Activated T-helper 2 cell treated with anti-CD3 and anti-CD28 coated beads, Interferon-gamma antibody, Interleukin-2, Interleukin-4, amounts not matched to agents 10 μg/mL and 5 μg/mL and 100 μg/mL, durations not matched to agents 14 hours and 24 hours and 36 hours (primary cell): ENCODE data around the gene CTBS. TPM values are rescaled to one million over a fixed set of nuclear protein-coding genes. Genes with fewer than 3 reads are reported as not detected.
"Not testable (repeated sequence)": the region's sequence is repeated elsewhere in the genome, so short reads cannot be mapped to it uniquely, and the experiment has no call there.

Source experiments
- DNase-seq: peaks from one replicate; pipeline ENCODE4 v3.0.0; 2021; ENCODE audit warnings: low spot score
- H3K27ac Mint-ChIP-seq: one replicate; pipeline ENCODE4 v1.8.0; 2021; ENCODE audit warnings: mixed read lengths
- H3K27me3 Mint-ChIP-seq: one replicate; pipeline ENCODE4 v1.8.0; 2021; ENCODE audit warnings: low read depth, mixed read lengths
- H3K36me3 Mint-ChIP-seq: one replicate; pipeline ENCODE4 v1.8.0; 2021; ENCODE audit warnings: low read depth, mixed read lengths
- H3K4me1 Mint-ChIP-seq: one replicate; pipeline ENCODE4 v1.8.0; 2021; ENCODE audit warnings: low read depth, mixed read lengths
- H3K4me3 Mint-ChIP-seq: one replicate; pipeline ENCODE4 v1.8.0; 2021; ENCODE audit warnings: low read depth, mild to moderate bottlenecking, moderate library complexity, mixed read lengths
- H3K9me3 Mint-ChIP-seq: one replicate; pipeline ENCODE4 v1.8.0; 2021; ENCODE audit warnings: mixed read lengths
- intact Hi-C: fragments of 100-400 bp; cut with micrococcal nuclease; formaldehyde crosslinking; loops from one replicate; pipeline ENCODE4 v1.15.1; 2023
- total RNA-seq: library from RNA; stranded (reverse); gene quantifications from 2 replicates; pipeline ENCODE4 v1.2.3, GENCODE V29; 2022

Gene CTBS
- total RNA-seq, 1 donor from 2014 or later = 14.1 TPM

DNA sequence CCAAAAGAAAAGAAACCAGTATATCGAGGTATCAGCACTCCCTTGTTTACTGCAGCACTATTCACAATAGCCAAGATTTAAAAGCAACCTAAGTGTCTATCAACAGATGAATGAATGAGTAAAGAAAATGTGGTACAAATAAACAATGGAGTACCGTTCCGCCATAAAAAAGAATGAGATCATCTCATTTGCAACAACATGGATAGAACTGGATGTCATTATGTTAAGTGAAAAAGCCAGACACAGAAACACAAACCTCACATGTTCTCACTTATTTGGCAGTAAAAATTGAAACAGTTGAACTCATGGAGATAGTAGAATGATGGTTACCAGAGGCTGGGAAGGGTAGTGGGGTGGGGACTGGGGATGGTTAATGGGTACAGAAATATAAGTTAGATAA is 63.6 kb downstream of the CTBS start:
- Mint-ChIP-seq H3K4me1 (peaks cover 12% of the 10 kb centered on the region), H3K27me3 (no peaks in the 10 kb centered on the region), H3K9me3 (peaks cover 14% of the 10 kb centered on the region), H3K4me3 (no peak overlapping the region), H3K36me3 (peaks cover 17% of the 10 kb centered on the region), H3K27ac (no peak overlapping the region)
- DNase-seq = no peak
- intact Hi-C loops = no loop called here

DNA sequence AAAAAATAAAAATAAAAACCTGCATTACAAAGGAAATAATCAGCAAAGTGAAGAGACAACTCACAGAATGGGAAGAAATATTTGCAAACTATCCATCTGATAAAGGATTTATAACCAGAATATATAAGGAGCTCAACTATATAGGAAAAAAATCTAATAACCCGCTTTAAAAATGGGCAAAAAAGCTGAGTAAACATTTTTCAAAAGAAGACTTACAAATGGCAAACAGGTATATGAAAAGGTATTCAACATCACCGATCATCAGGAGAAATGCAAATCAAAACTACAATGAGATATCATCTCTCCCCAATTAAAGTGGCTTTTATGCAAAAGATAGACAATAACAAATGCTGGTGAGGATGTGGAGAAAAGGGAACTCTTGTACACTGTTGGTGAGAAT is 64.1 kb downstream of the CTBS start:
- intact Hi-C loops = no loop called here
- Mint-ChIP-seq H3K36me3 (peaks cover 21% of the 10 kb centered on the region), H3K27ac (no peak overlapping the region), H3K27me3 (no peaks in the 10 kb centered on the region), H3K4me1 (peaks cover 12% of the 10 kb centered on the region), H3K9me3 (peaks cover 14% of the 10 kb centered on the region), H3K4me3 (no peak overlapping the region)
- DNase-seq = no peak

DNA sequence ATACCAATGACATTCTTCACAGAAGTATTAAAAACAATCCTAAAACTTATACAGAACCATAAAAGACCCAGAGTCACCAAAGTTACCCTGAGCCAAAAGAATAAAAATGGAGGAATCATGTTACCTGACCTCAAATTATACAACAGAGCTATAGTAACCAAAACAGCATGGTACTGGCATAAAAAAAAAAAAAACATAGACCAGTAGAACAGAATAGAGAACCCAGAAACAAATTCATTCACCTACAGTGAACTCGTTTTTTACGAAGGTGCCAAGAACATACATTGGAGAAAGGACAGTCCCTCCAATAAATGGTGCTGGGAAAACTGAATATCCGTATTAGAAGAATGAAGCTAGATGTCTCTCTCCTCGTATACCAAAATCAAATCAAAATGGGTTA is 65.2 kb downstream of the CTBS start:
- Mint-ChIP-seq H3K4me3 (no peak overlapping the region), H3K27ac (no peak overlapping the region), H3K4me1 (peaks cover 19% of the 10 kb centered on the region), H3K36me3 (peaks cover 31% of the 10 kb centered on the region), H3K27me3 (no peaks in the 10 kb centered on the region), H3K9me3 (peaks cover 14% of the 10 kb centered on the region)
- intact Hi-C loops = loop anchor here (5.0 to 10.0 kb wide), 2 partner anchors 214 to 768 kb away; partner anchors contain the start of gene BCL10
- DNase-seq = no peak

DNA sequence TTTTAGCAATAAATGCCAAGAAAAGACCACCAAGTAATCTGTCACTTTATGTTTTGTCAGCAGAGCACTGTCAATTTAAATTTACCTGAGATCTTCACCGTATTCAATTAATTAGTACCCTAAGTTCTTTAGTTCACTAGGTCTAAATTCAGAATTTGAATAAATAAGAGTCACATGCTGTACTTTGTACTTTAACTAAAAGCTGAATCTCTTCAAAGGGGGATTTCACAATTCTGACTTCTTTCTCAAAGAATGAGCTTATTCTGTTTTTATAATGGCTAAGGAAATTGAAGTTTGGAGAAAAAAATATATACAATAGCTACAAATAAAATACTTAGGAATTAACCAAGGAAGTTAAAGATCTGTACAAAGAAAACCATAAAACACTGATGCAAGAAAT is 65.7 kb downstream of the CTBS start:
- peaks cover 33% of the 10 kb centered on the region for H3K36me3 Mint-ChIP-seq
- H3K4me1 Mint-ChIP-seq = peaks cover 24% of the 10 kb centered on the region
- no peaks in the 10 kb centered on the region for H3K27me3 Mint-ChIP-seq
- DNase-seq = no peak
- peak overlapping the region; percentile 33 for H3K4me3 Mint-ChIP-seq
- intact Hi-C loops = loop anchor here (5.0 to 10.0 kb wide), 2 partner anchors 214 to 769 kb away; partner anchors contain the start of gene BCL10
- peaks cover 14% of the 10 kb centered on the region for H3K9me3 Mint-ChIP-seq
- no peak overlapping the region for H3K27ac Mint-ChIP-seq

DNA sequence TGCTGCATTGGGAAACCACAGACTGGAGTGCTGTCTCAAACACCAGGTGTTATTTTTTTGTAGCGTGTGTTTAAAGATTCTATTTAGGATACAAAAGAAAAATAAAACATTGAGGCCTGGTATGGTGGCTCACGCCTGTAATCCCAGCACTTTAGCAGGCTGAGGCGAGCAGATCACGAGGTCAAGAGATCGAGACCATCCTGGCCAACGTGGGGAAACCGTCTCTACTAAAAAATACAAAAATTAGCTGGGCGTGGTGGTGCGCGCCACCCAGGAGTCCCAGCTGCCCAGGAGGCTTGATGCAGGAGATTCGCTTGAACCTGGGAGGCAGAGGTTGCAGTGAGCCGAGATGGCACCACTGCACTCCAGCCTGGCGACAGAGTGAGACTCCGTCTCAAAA is 66.4 kb downstream of the CTBS start:
- H3K27me3 Mint-ChIP-seq, H3K27ac Mint-ChIP-seq, H3K4me3 Mint-ChIP-seq, DNase-seq: not testable (repeated sequence)
- Mint-ChIP-seq H3K4me1 (peaks cover 25% of the 10 kb centered on the region), H3K9me3 (peaks cover 14% of the 10 kb centered on the region), H3K36me3 (peaks cover 37% of the 10 kb centered on the region)
- intact Hi-C loops = loop anchor here (2.0 to 10.0 kb wide), 4 partner anchors 65 to 769 kb away; partner anchors contain the start of gene BCL10

DNA sequence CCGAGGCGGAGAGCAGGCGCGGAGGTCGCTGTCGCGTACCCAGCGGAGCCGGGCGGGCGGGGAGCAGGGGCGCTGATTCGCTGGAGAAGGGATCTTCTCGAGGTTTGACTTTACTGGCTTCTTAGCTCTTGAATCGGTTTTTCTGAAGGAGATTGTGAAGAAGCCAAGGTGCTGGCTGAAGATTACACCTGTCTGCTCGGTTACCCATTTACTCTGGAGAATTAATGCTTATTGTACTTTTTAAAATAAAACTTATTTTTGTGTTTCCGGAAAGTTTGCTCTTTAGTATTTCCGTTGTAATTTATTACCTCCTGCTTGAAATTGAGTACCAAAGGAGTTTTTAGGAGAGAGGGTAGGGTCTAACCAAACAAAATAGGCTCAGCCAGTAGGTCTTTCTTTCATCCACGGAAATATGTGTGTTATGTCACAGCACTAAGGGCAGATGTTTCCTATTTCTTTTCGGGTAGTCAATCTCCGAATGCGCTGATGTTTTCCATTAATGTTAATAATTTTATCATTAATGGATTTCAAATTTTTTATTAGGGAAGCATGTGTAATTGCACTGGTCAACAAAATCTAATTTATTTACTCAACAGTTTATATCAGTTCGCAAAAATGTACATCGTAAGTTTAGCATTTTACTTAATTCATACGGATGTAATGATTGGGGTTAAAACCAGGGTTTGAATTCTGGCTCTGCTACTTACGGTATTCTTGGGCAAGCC is 67.3 kb downstream of the CTBS start:
- peaks cover 21% of the 10 kb centered on the region for H3K4me1 Mint-ChIP-seq
- intact Hi-C loops = loop anchor here (1.0 to 10.0 kb wide), 8 partner anchors 64 to 770 kb away; partner anchors contain the start of genes BCL10 and CTBS
- DNase-seq = no peak
- H3K36me3 Mint-ChIP-seq = peaks cover 42% of the 10 kb centered on the region
- H3K4me3 Mint-ChIP-seq = peak overlapping the region; percentile 94
- H3K9me3 Mint-ChIP-seq = peaks cover 14% of the 10 kb centered on the region
- H3K27ac Mint-ChIP-seq = peak overlapping the region; percentile 98
- H3K27me3 Mint-ChIP-seq = no peaks in the 10 kb centered on the region

DNA sequence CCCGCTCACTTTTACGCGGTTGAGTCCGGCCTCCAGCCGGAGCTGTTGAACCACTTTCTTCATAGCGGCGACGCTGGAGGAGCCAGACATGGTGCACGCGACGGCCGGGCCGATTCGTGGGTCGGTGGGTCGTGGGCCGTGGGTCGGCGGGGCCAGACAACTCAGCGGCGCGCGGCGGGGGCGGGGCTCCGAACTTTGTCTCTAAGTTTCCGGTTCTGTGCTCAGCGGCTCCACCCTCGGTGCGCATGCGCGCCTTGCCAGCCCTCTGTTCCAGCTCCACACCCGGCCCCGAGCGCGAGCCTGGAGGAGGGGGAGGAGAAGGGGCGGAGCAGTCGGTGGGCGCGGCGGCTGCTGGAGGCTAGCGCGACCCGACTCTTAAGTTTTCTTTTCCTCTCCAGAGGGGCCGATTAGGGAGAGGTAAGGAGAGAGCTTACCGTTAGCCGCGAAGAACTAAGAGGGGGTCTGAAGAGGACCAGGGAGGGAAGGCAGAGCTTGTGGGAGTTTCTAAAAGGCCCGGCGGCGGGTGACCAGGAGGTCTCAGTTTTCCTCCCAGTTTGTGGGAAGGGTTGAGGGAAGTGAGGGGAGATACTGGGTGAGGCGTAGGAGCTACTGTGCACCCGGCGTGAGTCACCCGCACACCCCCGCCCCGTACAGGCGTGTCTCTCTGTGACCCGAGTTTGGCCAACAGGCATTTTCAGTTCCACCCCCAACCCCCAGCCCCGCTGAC is 68.1 kb downstream of the CTBS start, which contains the start of the genes GNG5 and SPATA1:
Gene GNG5 (minus strand): TSS at position 580 of the 727 bp plus-strand sequence. CDS start 490 bp downstream, at position 90.
Gene SPATA1 (plus strand): TSS at position 385 of the 727 bp plus-strand sequence. CDS start 9,974 bp downstream, outside the sequence.
- Mint-ChIP-seq H3K36me3 (peaks cover 49% of the 10 kb centered on the region), H3K27ac (peak within 1 kb of the TSS; percentile 99), H3K4me3 (peak within 1 kb of the TSS; percentile 100), H3K9me3 (peaks cover 14% of the 10 kb centered on the region), H3K27me3 (no peaks in the 10 kb centered on the region), H3K4me1 (peaks cover 26% of the 10 kb centered on the region)
- intact Hi-C loops = loop anchor here (1.0 to 10.0 kb wide), 8 partner anchors 63 to 771 kb away; partner anchors contain the start of genes BCL10 and CTBS
- DNase-seq = peak; percentile 97

DNA sequence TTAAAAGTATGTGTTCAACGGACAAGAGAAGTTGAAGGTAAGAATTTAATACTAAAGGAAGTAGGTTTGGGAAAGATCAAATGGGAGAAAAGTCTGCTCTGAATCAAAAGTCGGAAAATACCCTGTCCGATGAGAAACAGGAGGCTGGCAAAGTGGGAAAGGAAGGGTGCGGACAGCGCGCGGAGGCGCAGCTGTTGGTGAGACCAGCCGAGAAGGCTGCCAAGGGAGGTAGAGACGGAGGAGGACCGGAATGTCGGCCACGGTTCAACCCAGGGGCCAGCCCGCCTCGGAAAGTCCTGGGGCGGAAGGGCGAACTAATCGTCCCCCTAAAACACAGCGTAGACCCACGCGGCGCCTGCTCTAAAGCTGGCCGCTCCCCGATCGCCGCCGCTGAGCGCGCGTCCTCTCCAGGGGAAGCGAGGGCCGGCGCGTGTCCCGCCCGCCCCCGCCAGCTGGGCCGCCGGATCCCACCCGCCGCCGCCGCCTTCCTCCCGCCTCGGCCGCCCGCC is 68.7 kb downstream of the CTBS start:
- intact Hi-C loops = loop anchor here (1.0 to 10.0 kb wide), 8 partner anchors 63 to 772 kb away; partner anchors contain the start of genes BCL10 and CTBS
- Mint-ChIP-seq H3K9me3 (peaks cover 14% of the 10 kb centered on the region), H3K36me3 (peaks cover 55% of the 10 kb centered on the region), H3K27me3 (no peaks in the 10 kb centered on the region), H3K4me1 (peaks cover 28% of the 10 kb centered on the region), H3K27ac (peak overlapping the region; percentile 99), H3K4me3 (peak overlapping the region; percentile 100)
- no peak for DNase-seq

DNA sequence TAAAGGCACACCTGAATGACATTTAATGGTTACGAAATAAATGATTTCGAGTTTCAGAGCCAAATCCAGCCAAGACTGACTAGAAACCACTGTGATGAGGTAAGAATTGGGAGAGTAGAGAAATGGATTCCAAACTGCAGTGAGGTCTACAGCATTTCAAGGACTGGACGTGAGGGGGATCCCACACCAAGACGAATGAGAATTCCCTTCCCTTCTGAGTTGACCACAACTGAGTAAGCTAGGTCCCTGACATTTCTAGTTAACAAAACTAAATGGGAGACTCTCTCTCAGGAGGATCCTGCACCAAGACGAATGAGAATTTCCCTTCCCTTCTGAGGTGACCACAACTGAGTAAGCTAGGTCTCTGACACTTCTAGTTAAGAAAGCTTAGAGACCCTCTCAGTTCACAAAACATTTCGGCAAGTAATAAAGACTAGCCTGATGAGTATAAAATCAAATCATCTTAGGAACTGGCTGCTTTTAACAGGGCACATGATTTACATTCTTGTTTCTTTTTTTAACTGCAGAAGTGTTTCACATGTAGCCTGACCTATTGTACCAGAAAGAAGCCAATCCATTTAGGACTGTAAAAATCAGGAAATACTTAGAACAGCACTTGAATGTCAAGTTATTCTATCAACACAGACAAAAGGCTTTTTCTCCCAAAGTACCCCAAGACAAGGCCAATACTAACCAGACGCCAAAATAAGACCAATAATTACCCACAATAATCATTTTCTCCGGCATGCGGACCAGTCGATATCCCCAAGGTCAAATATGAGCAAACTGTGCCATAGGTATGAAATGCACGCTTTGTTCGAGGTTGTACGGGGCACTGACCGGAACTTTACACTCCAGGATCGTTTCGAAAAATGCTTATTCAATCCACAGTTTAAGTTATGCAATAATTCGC is 69.4 kb downstream of the CTBS start:
- peaks cover 63% of the 10 kb centered on the region for H3K36me3 Mint-ChIP-seq
- H3K27ac Mint-ChIP-seq = peak overlapping the region; percentile 99
- intact Hi-C loops = loop anchor here (1.0 to 10.0 kb wide), 3 partner anchors 26 to 772 kb away; partner anchors contain the start of genes BCL10 and RPF1
- H3K4me1 Mint-ChIP-seq = peaks cover 28% of the 10 kb centered on the region
- H3K9me3 Mint-ChIP-seq = peaks cover 14% of the 10 kb centered on the region
- H3K27me3 Mint-ChIP-seq = no peaks in the 10 kb centered on the region
- H3K4me3 Mint-ChIP-seq = peak overlapping the region; percentile 100
- DNase-seq = no peak

DNA sequence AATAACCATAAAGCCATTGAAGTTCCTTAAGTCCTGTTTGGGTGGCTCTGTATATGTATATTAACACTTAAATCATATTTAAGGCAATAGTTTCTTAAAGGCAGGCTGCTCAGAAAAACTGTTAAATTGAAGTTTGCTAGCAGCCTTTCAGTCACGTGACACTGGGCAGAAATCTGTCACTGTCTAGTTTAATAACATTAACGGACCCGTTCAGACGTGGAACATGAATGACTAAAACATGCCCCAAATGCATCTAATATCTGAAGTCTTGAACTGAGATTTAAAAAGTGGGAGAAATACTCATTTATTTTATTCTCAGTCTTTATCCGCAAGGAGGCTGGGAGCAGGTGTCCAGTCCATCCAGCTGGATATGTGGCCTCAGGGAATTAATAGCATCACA is 71.3 kb downstream of the CTBS start:
- Mint-ChIP-seq H3K4me1 (peaks cover 33% of the 10 kb centered on the region), H3K27ac (no peak overlapping the region), H3K9me3 (no peaks in the 10 kb centered on the region), H3K27me3 (no peaks in the 10 kb centered on the region), H3K36me3 (peaks cover 61% of the 10 kb centered on the region), H3K4me3 (no peak overlapping the region)
- no peak for DNase-seq
- intact Hi-C loops = loop anchor here (10.0 kb wide), 1 partner anchor 208 kb away; no protein-coding TSS in a partner anchor
